ENCODE data around the gene REELD1.

Gene REELD1

GRCh38 chr4:146247356-146247755 lies 33.0 kb downstream of the REELD1 start:
- H3K9me3 ChIP-seq (ENCODE audit: control extremely low read depth in 1 of 5, control insufficient read depth in 4 of 5, insufficient read depth in 2 of 5, low read depth in 1 of 5, low read length in 4 of 5), result no peaks in the 10 kb centered on the region
- H3K36me3 ChIP-seq (ENCODE audit: control insufficient read depth in 4 of 4, insufficient read depth in 4 of 4, low read length in 3 of 4), result no peaks in the 10 kb centered on the region
- H3K27me3 ChIP-seq (replicated peaks in 2 of 5; ENCODE audit: control insufficient read depth in 4 of 5, insufficient read depth in 5 of 5, low read length in 4 of 5), result peaks cover 0 to 2% (median 0%) of the 10 kb centered on the region in 5 experiments
- POLR2A ChIA-PET, result no interaction called here
- whole genome bisulfite sequencing (ENCODE audit: insufficient coverage), result 94% methylated on average over 2 of the region's 2 CpGs
- no peak overlapping the region for H3K27ac ChIP-seq (ENCODE audit: insufficient read depth in 1 of 2, low read depth in 1 of 2, low read length in 2 of 2, poor library complexity in 1 of 2, severe bottlenecking in 2 of 2)
- DNase-seq, result no peak
- CTCF ChIA-PET, result no interaction called here
- peaks cover 0 to 9% (median 0%) of the 10 kb centered on the region in 4 experiments for H3K4me1 ChIP-seq (ENCODE audit: control extremely low read depth in 1 of 4, control insufficient read depth in 4 of 4, insufficient read depth in 4 of 4, low read length in 3 of 4)
- no peak overlapping the region for H3K4me3 ChIP-seq (ENCODE audit: control insufficient read depth in 1 of 7, extremely low read depth in 1 of 7, insufficient read depth in 4 of 7, low read depth in 2 of 7, low read length in 6 of 7)

- peaks cover 0 to 3% (median 2%) of the 10 kb centered on the region in 4 experiments for H3K36me3 ChIP-seq (ENCODE audit: control insufficient read depth in 4 of 4, insufficient read depth in 4 of 4, low read length in 3 of 4)
- H3K4me1 ChIP-seq (ENCODE audit: control extremely low read depth in 1 of 4, control insufficient read depth in 4 of 4, insufficient read depth in 4 of 4, low read length in 3 of 4), result no peaks in the 10 kb centered on the region
- no peak overlapping the region for H3K27ac ChIP-seq (ENCODE audit: insufficient read depth in 1 of 2, low read depth in 1 of 2, low read length in 2 of 2, poor library complexity in 1 of 2, severe bottlenecking in 2 of 2)
- no peak for DNase-seq
- WGBS (ENCODE audit: insufficient coverage), result 100% methylated on average over 1 of the region's 5 CpGs
- no peaks in the 10 kb centered on the region for H3K9me3 ChIP-seq (ENCODE audit: control extremely low read depth in 1 of 5, control insufficient read depth in 4 of 5, insufficient read depth in 2 of 5, low read depth in 1 of 5, low read length in 4 of 5)
- H3K4me3 ChIP-seq (ENCODE audit: control insufficient read depth in 1 of 7, extremely low read depth in 1 of 7, insufficient read depth in 4 of 7, low read depth in 2 of 7, low read length in 6 of 7), result no peak overlapping the region
- POLR2A ChIA-PET, result interaction anchor here (0.7 kb wide), 1 partner anchor 9 kb away, joined by 3 read pairs; no protein-coding TSS in a partner anchor
- H3K27me3 ChIP-seq (replicated peaks in 2 of 5; ENCODE audit: control insufficient read depth in 4 of 5, insufficient read depth in 5 of 5, low read length in 4 of 5), result no peaks in the 10 kb centered on the region
- CTCF ChIA-PET, result interaction anchor here (1.0 to 1.1 kb wide), 2 partner anchors 8 to 846 kb away, joined by 3 to 4 read pairs; no protein-coding TSS in a partner anchor
Observed at GRCh38 chr4:146252969-146253611, 38.8 kb downstream of the REELD1 start.

- H3K4me3 ChIP-seq (ENCODE audit: control insufficient read depth in 1 of 7, extremely low read depth in 1 of 7, insufficient read depth in 4 of 7, low read depth in 2 of 7, low read length in 6 of 7), result no peak overlapping the region
- CTCF ChIA-PET, result no interaction called here
- H3K36me3 ChIP-seq (ENCODE audit: control insufficient read depth in 4 of 4, insufficient read depth in 4 of 4, low read length in 3 of 4), result peaks cover 0 to 4% (median 3%) of the 10 kb centered on the region in 4 experiments
- no peaks in the 10 kb centered on the region for H3K27me3 ChIP-seq (replicated peaks in 2 of 5; ENCODE audit: control insufficient read depth in 4 of 5, insufficient read depth in 5 of 5, low read length in 4 of 5)
- no peaks in the 10 kb centered on the region for H3K9me3 ChIP-seq (ENCODE audit: control extremely low read depth in 1 of 5, control insufficient read depth in 4 of 5, insufficient read depth in 2 of 5, low read depth in 1 of 5, low read length in 4 of 5)
- H3K27ac ChIP-seq (ENCODE audit: insufficient read depth in 1 of 2, low read depth in 1 of 2, low read length in 2 of 2, poor library complexity in 1 of 2, severe bottlenecking in 2 of 2), result no peak overlapping the region
- DNase-seq, result no peak
- H3K4me1 ChIP-seq (ENCODE audit: control extremely low read depth in 1 of 4, control insufficient read depth in 4 of 4, insufficient read depth in 4 of 4, low read length in 3 of 4), result no peaks in the 10 kb centered on the region
- POLR2A ChIA-PET, result no interaction called here
- 88% methylated on average over 1 of the region's 1 CpG for WGBS (ENCODE audit: insufficient coverage)
Observed at GRCh38 chr4:146255463-146255862, 41.1 kb downstream of the REELD1 start.

GRCh38 chr4:146255874-146256273 lies 41.5 kb downstream of the REELD1 start:
- no peaks in the 10 kb centered on the region for H3K4me1 ChIP-seq (ENCODE audit: control extremely low read depth in 1 of 4, control insufficient read depth in 4 of 4, insufficient read depth in 4 of 4, low read length in 3 of 4)
- DNase-seq, result no peak
- ChIA-PET CTCF (no interaction called here), POLR2A (no interaction called here)
- WGBS (ENCODE audit: insufficient coverage), result no CpG with 5 or more reads among the region's 3 CpGs
- H3K4me3 ChIP-seq (ENCODE audit: control insufficient read depth in 1 of 7, extremely low read depth in 1 of 7, insufficient read depth in 4 of 7, low read depth in 2 of 7, low read length in 6 of 7), result no peak overlapping the region
- H3K36me3 ChIP-seq (ENCODE audit: control insufficient read depth in 4 of 4, insufficient read depth in 4 of 4, low read length in 3 of 4), result peaks cover 0 to 4% (median 3%) of the 10 kb centered on the region in 4 experiments
- no peaks in the 10 kb centered on the region for H3K9me3 ChIP-seq (ENCODE audit: control extremely low read depth in 1 of 5, control insufficient read depth in 4 of 5, insufficient read depth in 2 of 5, low read depth in 1 of 5, low read length in 4 of 5)
- no peak overlapping the region for H3K27ac ChIP-seq (ENCODE audit: insufficient read depth in 1 of 2, low read depth in 1 of 2, low read length in 2 of 2, poor library complexity in 1 of 2, severe bottlenecking in 2 of 2)
- H3K27me3 ChIP-seq (replicated peaks in 2 of 5; ENCODE audit: control insufficient read depth in 4 of 5, insufficient read depth in 5 of 5, low read length in 4 of 5), result no peaks in the 10 kb centered on the region

- ChIA-PET CTCF (no interaction called here), POLR2A (no interaction called here)
- H3K9me3 ChIP-seq (ENCODE audit: control extremely low read depth in 1 of 5, control insufficient read depth in 4 of 5, insufficient read depth in 2 of 5, low read depth in 1 of 5, low read length in 4 of 5), result no peaks in the 10 kb centered on the region
- H3K27me3 ChIP-seq (replicated peaks in 2 of 5; ENCODE audit: control insufficient read depth in 4 of 5, insufficient read depth in 5 of 5, low read length in 4 of 5), result no peaks in the 10 kb centered on the region
- no peak for DNase-seq
- H3K4me3 ChIP-seq (ENCODE audit: control insufficient read depth in 1 of 7, extremely low read depth in 1 of 7, insufficient read depth in 4 of 7, low read depth in 2 of 7, low read length in 6 of 7), result no peak overlapping the region
- WGBS (ENCODE audit: insufficient coverage), result no CpG with 5 or more reads among the region's 1 CpG
- no peak overlapping the region for H3K27ac ChIP-seq (ENCODE audit: insufficient read depth in 1 of 2, low read depth in 1 of 2, low read length in 2 of 2, poor library complexity in 1 of 2, severe bottlenecking in 2 of 2)
- no peaks in the 10 kb centered on the region for H3K4me1 ChIP-seq (ENCODE audit: control extremely low read depth in 1 of 4, control insufficient read depth in 4 of 4, insufficient read depth in 4 of 4, low read length in 3 of 4)
- H3K36me3 ChIP-seq (ENCODE audit: control insufficient read depth in 4 of 4, insufficient read depth in 4 of 4, low read length in 3 of 4), result peaks cover 0 to 4% (median 3%) of the 10 kb centered on the region in 4 experiments
Observed at GRCh38 chr4:146256328-146256727, 42.0 kb downstream of the REELD1 start.

GRCh38 chr4:146257511-146257910 lies 43.2 kb downstream of the REELD1 start:
- ChIA-PET CTCF (no interaction called here), POLR2A (no interaction called here)
- WGBS (ENCODE audit: insufficient coverage), result no CpG with 5 or more reads among the region's 1 CpG
- Histone ChIP-seq H3K27me3 (replicated peaks in 2 of 5; ENCODE audit: control insufficient read depth in 4 of 5, insufficient read depth in 5 of 5, low read length in 4 of 5) (no peaks in the 10 kb centered on the region), H3K27ac (ENCODE audit: insufficient read depth in 1 of 2, low read depth in 1 of 2, low read length in 2 of 2, poor library complexity in 1 of 2, severe bottlenecking in 2 of 2) (no peak overlapping the region), H3K9me3 (ENCODE audit: control extremely low read depth in 1 of 5, control insufficient read depth in 4 of 5, insufficient read depth in 2 of 5, low read depth in 1 of 5, low read length in 4 of 5) (no peaks in the 10 kb centered on the region), H3K4me3 (ENCODE audit: control insufficient read depth in 1 of 7, extremely low read depth in 1 of 7, insufficient read depth in 4 of 7, low read depth in 2 of 7, low read length in 6 of 7) (no peak overlapping the region), H3K4me1 (ENCODE audit: control extremely low read depth in 1 of 4, control insufficient read depth in 4 of 4, insufficient read depth in 4 of 4, low read length in 3 of 4) (no peaks in the 10 kb centered on the region), H3K36me3 (ENCODE audit: control insufficient read depth in 4 of 4, insufficient read depth in 4 of 4, low read length in 3 of 4) (peaks cover under 1 to 4% (median 3%) of the 10 kb centered on the region in 4 experiments)
- no peak for DNase-seq

GRCh38 chr4:146260521-146260920 lies 46.2 kb downstream of the REELD1 start:
- H3K4me1 ChIP-seq (ENCODE audit: control extremely low read depth in 1 of 4, control insufficient read depth in 4 of 4, insufficient read depth in 4 of 4, low read length in 3 of 4), result no peaks in the 10 kb centered on the region
- peaks cover 2 to 6% (median 3%) of the 10 kb centered on the region in 4 experiments for H3K36me3 ChIP-seq (ENCODE audit: control insufficient read depth in 4 of 4, insufficient read depth in 4 of 4, low read length in 3 of 4)
- POLR2A ChIA-PET, result no interaction called here
- no peaks in the 10 kb centered on the region for H3K9me3 ChIP-seq (ENCODE audit: control extremely low read depth in 1 of 5, control insufficient read depth in 4 of 5, insufficient read depth in 2 of 5, low read depth in 1 of 5, low read length in 4 of 5)
- CTCF ChIA-PET, result interaction anchor here (1.8 kb wide), 1 partner anchor 10 kb away, joined by 4 read pairs; no protein-coding TSS in a partner anchor
- DNase-seq, result no peak
- 97% methylated on average over 3 of the region's 4 CpGs for WGBS (ENCODE audit: insufficient coverage)
- no peaks in the 10 kb centered on the region for H3K27me3 ChIP-seq (replicated peaks in 2 of 5; ENCODE audit: control insufficient read depth in 4 of 5, insufficient read depth in 5 of 5, low read length in 4 of 5)
- H3K4me3 ChIP-seq (ENCODE audit: control insufficient read depth in 1 of 7, extremely low read depth in 1 of 7, insufficient read depth in 4 of 7, low read depth in 2 of 7, low read length in 6 of 7), result no peak overlapping the region
- H3K27ac ChIP-seq (ENCODE audit: insufficient read depth in 1 of 2, low read depth in 1 of 2, low read length in 2 of 2, poor library complexity in 1 of 2, severe bottlenecking in 2 of 2), result no peak overlapping the region
